Prostate gland (tissue), 2 donors: ENCODE results near the gene BTBD18.

ENCODE experiments used
- CTCF ChIP-seq, 4 experiments: fragments of 200-600 bp in 2 of 4; fragments of 450-650 bp in 2 of 4; sonication (generic) in 2 of 4; IDR thresholded peaks; 1 replicate in 3 of 4; 2 replicates in 1 of 4; pipeline ENCODE4 v1.5.1; 2016 to 2019; ENCODE audit warnings: antibody characterized with exemption in 4 of 4, mild to moderate bottlenecking in 2 of 4, moderate library complexity in 2 of 4
- POLR2A ChIP-seq: fragments of 450-650 bp; IDR thresholded peaks from one replicate; pipeline ENCODE4 v1.6.1; 2016; ENCODE audit warnings: antibody characterized with exemption, mild to moderate bottlenecking

GRCh38 chr11:57762235-57762861 lies 10.7 kb upstream of the BTBD18 start:
- TF ChIP-seq CTCF (IDR thresholded peaks at IDR 0.05) (no peak), POLR2A (peak; percentile 31)
